Mammary epithelial cell (primary cell): Measurements from ENCODE around the gene KDM7A.

Experiments
- CTCF ChIP-seq, 2 donors: IDR thresholded peaks in 1 of 2; conservative IDR thresholded peaks in 1 of 2; 2 replicates each; pipeline ENCODE4 v1.5.1; 2011 to 2012; ENCODE audit warnings: inconsistent platforms in 2 of 2, low read length in 2 of 2, mild to moderate bottlenecking in 2 of 2, control low read depth in 1 of 2, low read depth in 1 of 2; ENCODE audit not compliant: insufficient read depth in 1 of 2; ENCODE audit errors: extremely low read depth in 1 of 2
- EZH2 ChIP-seq: IDR thresholded peaks from 2 replicates; pipeline ENCODE4 v1.6.1; 2012; ENCODE audit warnings: low read length, inconsistent platforms, borderline replicate concordance

GRCh38 chr7:140055833-140056232, 121.0 kb downstream of the KDM7A start:
- TF ChIP-seq EZH2 = no peak
- TF ChIP-seq CTCF (conservative IDR thresholded peaks at IDR 0.05 in 1 of 2, IDR thresholded peaks at IDR 0.05 in 1 of 2; ENCODE audit: extremely low read depth in 1 of 2, insufficient read depth in 1 of 2, low read depth in 1 of 2, low read length in 2 of 2) = no peak
